HepG2 (cell line): ENCODE measurements around the gene COX7A2L. TPM values are rescaled to one million over a fixed set of nuclear protein-coding genes. Genes with fewer than 3 reads are reported as not detected.

Experiments used
- ATAC-seq: fragments of 200-7000 bp; cut with Tn5 transposase; 3 replicates; pipeline ENCODE4 v1.9.1; 2020; ENCODE audit warnings: mild to moderate bottlenecking, moderate library complexity
- BruUV-seq: library from RNA; stranded (reverse); fragments of 400-500 nt; replicated peaks from 2 replicates; lab custom pipeline; 2021; lab: Mats Ljungman, UMichigan
- CTCF ChIA-PET: fragments of 300-600 bp; formaldehyde crosslinking; extraction: SDS; loops from one replicate; lab custom pipeline; 2021; ENCODE audit warnings: low total read pairs, inconsistent platforms, low intra/inter-chr PET ratio; lab: Yijun Ruan, JAX
- POLR2A ChIA-PET: fragments of 350-600 bp; sonication (Branson Sonifier 250); formaldehyde crosslinking; loops from one replicate; lab custom pipeline; 2020; ENCODE audit warnings: antibody characterized with exemption, inconsistent platforms; lab: Yijun Ruan, JAX
- DNase-seq: peaks from one replicate; pipeline ENCODE4 v3.0.0-alpha.2; 2015; ENCODE audit warnings: low spot score
- FAIRE-seq: peaks from 3 replicates; lab custom pipeline; 2011; peaks lifted over from hg19 to GRCh38; lab: Jason Lieb, UNC
- H2AFZ ChIP-seq: one replicate; pipeline ENCODE4 v1.6.1; 2011; ENCODE audit warnings: low read length, inconsistent platforms
- H3K27ac ChIP-seq: fragments of 300-600 bp; 3 replicates; pipeline ENCODE4 v1.8.0; 2011; ENCODE audit warnings: mixed run types, mild to moderate bottlenecking, mixed read lengths, low read length, inconsistent platforms; ENCODE audit not compliant: insufficient read depth; ENCODE audit errors: extremely low read length
- H3K27me3 ChIP-seq, 2 experiments: fragments of 200-600 bp in 1 of 2; 2 replicates in 1 of 2; 3 replicates in 1 of 2; pipeline versions ENCODE4 v1.6.0 to v1.8.0; 2011; ENCODE audit warnings: low read length in 2 of 2, mild to moderate bottlenecking in 2 of 2, moderate library complexity in 2 of 2, inconsistent platforms in 1 of 2; ENCODE audit not compliant: insufficient read depth in 2 of 2, control insufficient read depth in 1 of 2
- H3K36me3 ChIP-seq, 2 experiments: fragments of 200-600 bp in 1 of 2; replicated peaks in 1 of 2; 2 replicates in 1 of 2; 3 replicates in 1 of 2; pipeline versions ENCODE4 v1.5.1 to v1.8.0; 2011; ENCODE audit warnings: low read length in 2 of 2, inconsistent platforms in 1 of 2; ENCODE audit not compliant: insufficient read depth in 2 of 2, control insufficient read depth in 1 of 2
- H3K4me1 ChIP-seq: 2 replicates; pipeline ENCODE4 v1.5.1; 2012; ENCODE audit warnings: low read length, inconsistent platforms; ENCODE audit not compliant: insufficient read depth
- H3K4me2 ChIP-seq: 2 replicates; pipeline ENCODE4 v1.6.0; 2011; ENCODE audit warnings: low read depth, low read length, inconsistent platforms
- H3K4me3 ChIP-seq, 3 experiments: fragments of 200-600 bp in 1 of 3; sonication (generic), shearing (Covaris generic) in 1 of 3; replicated peaks in 1 of 3; 2 replicates each; pipeline ENCODE4 v1.5.1; 2011 to 2016; ENCODE audit warnings: low read length in 3 of 3, inconsistent platforms in 2 of 3, low read depth in 2 of 3, mild to moderate bottlenecking in 2 of 3, control low read depth in 1 of 3, mixed read lengths in 1 of 3; ENCODE audit not compliant: insufficient read depth in 1 of 3
- H3K79me2 ChIP-seq: one replicate; pipeline ENCODE4 v1.6.1; 2011; ENCODE audit warnings: low read length, inconsistent platforms; ENCODE audit not compliant: insufficient read depth
- H3K9ac ChIP-seq: 2 replicates; pipeline ENCODE4 v1.6.0; 2011; ENCODE audit warnings: mild to moderate bottlenecking, low read depth, low read length, inconsistent platforms; ENCODE audit not compliant: insufficient read depth
- H3K9me3 ChIP-seq: 2 replicates; pipeline ENCODE4 v1.5.1; 2012; ENCODE audit warnings: mild to moderate bottlenecking, low read length
- H4K20me1 ChIP-seq: 2 replicates; pipeline ENCODE4 v1.6.0; 2011; ENCODE audit warnings: inconsistent platforms, mild to moderate bottlenecking, low read length, moderate library complexity; ENCODE audit not compliant: insufficient read depth
- CREM ChIP-seq, 2 experiments: sonication (generic) in 1 of 2; formaldehyde crosslinking in 1 of 2; IDR thresholded peaks; 2 replicates each; pipeline versions ENCODE4 v1.4.0 to v1.6.1; 2016 to 2020; ENCODE audit warnings: antibody characterized with exemption in 1 of 2, mild to moderate bottlenecking in 1 of 2, missing genetic modification reagents in 1 of 2
- HOXA7 ChIP-seq: sonication (generic); formaldehyde crosslinking; IDR thresholded peaks from 2 replicates; pipeline ENCODE4 v1.8.1; 2022; ENCODE audit warnings: mild to moderate bottlenecking, missing genetic modification reagents, moderate library complexity
- MBD4 ChIP-seq: IDR thresholded peaks from 2 replicates; pipeline ENCODE4 v1.6.1; 2012; ENCODE audit warnings: low read length, inconsistent platforms, borderline replicate concordance
- MXD1 ChIP-seq: sonication (generic); formaldehyde crosslinking; IDR thresholded peaks from 2 replicates; pipeline ENCODE4 v1.4.0; 2020; ENCODE audit warnings: mild to moderate bottlenecking, missing genetic modification reagents
- NONO ChIP-seq, 2 experiments: fragments of 450-650 bp in 1 of 2; sonication (generic) in 1 of 2; formaldehyde crosslinking in 1 of 2; IDR thresholded peaks in 1 of 2; conservative IDR thresholded peaks in 1 of 2; 2 replicates each; pipeline versions ENCODE4 v1.6.1 to v1.8.0; 2017 to 2022; ENCODE audit warnings: mild to moderate bottlenecking in 1 of 2, missing genetic modification reagents in 1 of 2, moderate library complexity in 1 of 2
- PBX2 ChIP-seq: IDR thresholded peaks from 2 replicates; pipeline ENCODE4 v1.6.1; 2016; ENCODE audit warnings: control low read depth
- PRDM15 ChIP-seq: sonication (generic); formaldehyde crosslinking; IDR thresholded peaks from 2 replicates; pipeline ENCODE4 v1.4.0; 2020; ENCODE audit warnings: missing genetic modification reagents
- SRSF9 ChIP-seq: fragments of 200-400 bp; formaldehyde crosslinking; IDR thresholded peaks from 2 replicates; pipeline ENCODE4 v1.6.1; 2018; ENCODE audit warnings: borderline replicate concordance, mild to moderate bottlenecking, low read depth, low read length; ENCODE audit not compliant: insufficient read depth, poor library complexity, severe bottlenecking
- ZNF34 ChIP-seq: sonication (generic); formaldehyde crosslinking; IDR thresholded peaks from 2 replicates; pipeline ENCODE4 v1.4.0; 2020; ENCODE audit warnings: mild to moderate bottlenecking, missing genetic modification reagents, borderline replicate concordance
- ZNF572 ChIP-seq: sonication (generic); formaldehyde crosslinking; IDR thresholded peaks from 2 replicates; pipeline ENCODE4 v1.5.1; 2020; ENCODE audit warnings: mild to moderate bottlenecking, missing genetic modification reagents
- ZNF841 ChIP-seq: sonication (generic); formaldehyde crosslinking; IDR thresholded peaks from 2 replicates; pipeline ENCODE4 v1.8.1; 2023; ENCODE audit warnings: missing genetic modification reagents, borderline replicate concordance
- ZSCAN20 ChIP-seq: sonication (generic); formaldehyde crosslinking; IDR thresholded peaks from 2 replicates; pipeline ENCODE4 v1.4.0; 2020; ENCODE audit warnings: missing genetic modification reagents, mild to moderate bottlenecking, borderline replicate concordance
- ZSCAN30 ChIP-seq: sonication (generic); formaldehyde crosslinking; IDR thresholded peaks from 2 replicates; pipeline ENCODE4 v1.5.0; 2020; ENCODE audit warnings: mild to moderate bottlenecking, missing genetic modification reagents
- WGBS: methylation state at CpG from one replicate; pipeline ENCODE4 v1.1.6; 2017; ENCODE audit warnings: low lambda C conversion rate; 5-methylcytosine and 5-hydroxymethylcytosine counted together
- in situ Hi-C: cut with HindIII; loops from 2 replicates; pipeline ENCODE4 v1.10.0; 2017; ENCODE audit warnings: low pct_unique_long_range_greater_than_20kb; ENCODE audit not compliant: extremely low pct_ligation_motif_present
- intact Hi-C: fragments of 100-400 bp; cut with micrococcal nuclease; formaldehyde crosslinking; loops from one replicate; pipeline ENCODE4 v1.10.0; 2022; ENCODE audit not compliant: unreplicated experiment
- polyA plus RNA-seq, 8 experiments: library from polyadenylated mRNA; depleted of rRNA in 3 of 8; stranded (reverse) in 7 of 8; unstranded in 1 of 8; fragments of >200 nt; fragmentation: Illumina TruSeq in 4 of 8; extraction: Trizol in 4 of 8; gene quantifications; 2 replicates each; pipeline versions ENCODE4 v1.2.1 to v1.2.3, GENCODE V29; 2011 to 2016; ENCODE audit warnings: low read depth in 4 of 8, missing spikeins in 1 of 8, mixed read lengths in 1 of 8; ENCODE audit not compliant: insufficient read depth in 1 of 8
- total RNA-seq, 5 experiments: library from RNA; depleted of rRNA; stranded (reverse); fragments of >200 nt; fragmentation: Illumina TruSeq; extraction: Trizol; gene quantifications; 2 replicates each; pipeline ENCODE4 v1.2.3, GENCODE V29; 2016; ENCODE audit warnings: low read depth in 1 of 5

Gene COX7A2L
- total and polyA plus RNA-seq, 2 of the 13 experiments (the other 11 are each of a cell fraction or from before 2014, with no cell fraction given): 155 to 201 TPM

GRCh38 chr2:42390401-42390969 is 29.5 kb upstream of the COX7A2L start:
- in situ Hi-C loops: no loop called here
- POLR2A ChIA-PET: no interaction called here
- 64% methylated on average over 5 of the region's 5 CpGs for whole genome bisulfite sequencing
- TF ChIP-seq ZSCAN20 (CRISPR knock-in tag): no peak
- TF ChIP-seq PBX2 (CRISPR knock-in tag): no peak
- no peak for TF ChIP-seq ZSCAN30 (CRISPR knock-in tag)
- TF ChIP-seq HOXA7 (CRISPR knock-in tag): no peak
- no peak for TF ChIP-seq PRDM15 (CRISPR knock-in tag)
- TF ChIP-seq NONO (IDR thresholded peaks at IDR 0.05): no peak
- no peak for TF ChIP-seq NONO (CRISPR knock-in tag; conservative IDR thresholded peaks at IDR 0.05)
- no peak for TF ChIP-seq ZNF572 (CRISPR knock-in tag)
- TF ChIP-seq ZNF841 (CRISPR knock-in tag): no peak
- TF ChIP-seq CREM (IDR thresholded peaks at IDR 0.05): no peak
- TF ChIP-seq CREM (CRISPR knock-in tag; IDR thresholded peaks at IDR 0.05): no peak
- TF ChIP-seq MXD1 (CRISPR knock-in tag): no peak
- no peak for TF ChIP-seq MBD4
- no peak for TF ChIP-seq ZNF34 (CRISPR knock-in tag)
- TF ChIP-seq SRSF9: no peak

More at GRCh38 chr2:42390401-42390969, 29.5 kb upstream of the COX7A2L start:
- BruUV-seq: no TSS peak
- CTCF ChIA-PET: no interaction called here
- no peak overlapping the region for H2AFZ ChIP-seq
- no peak for FAIRE-seq
- no peaks in the 10 kb centered on the region for H4K20me1 ChIP-seq
- DNase-seq: no peak
- H3K4me3 ChIP-seq: no peak overlapping the region
- intact Hi-C loops: no loop called here
- no peaks in the 10 kb centered on the region for H3K9me3 ChIP-seq
- no peaks in the 10 kb centered on the region for H3K36me3 ChIP-seq
- peaks cover 12% of the 10 kb centered on the region for H3K4me1 ChIP-seq
- no peak overlapping the region for H3K27ac ChIP-seq
- no peak for ATAC-seq
- no peaks in the 10 kb centered on the region for H3K27me3 ChIP-seq
- no peak overlapping the region for H3K9ac ChIP-seq
- H3K79me2 ChIP-seq: no peaks in the 10 kb centered on the region
- no peak overlapping the region for H3K4me2 ChIP-seq
